HG02610 (cell line): Measurements from ENCODE around the gene ADAM12.

Source experiments
- ATAC-seq: cut with Tn5 transposase; IDR thresholded peaks from one replicate; pipeline ENCODE4 v1.9.1; 2021; ENCODE audit warnings: mild to moderate bottlenecking, moderate library complexity; ENCODE audit not compliant: unreplicated experiment

The ADAM12 gene

GRCh38 chr10:126242397-126243260 lies 145.6 kb downstream of the ADAM12 start:
- ATAC-seq = no peak

GRCh38 chr10:126240483-126240882 lies 147.8 kb downstream of the ADAM12 start:
- no peak for ATAC-seq

- no peak for ATAC-seq
These were observed 148.4 kb downstream of the ADAM12 start for GRCh38 chr10:126239844-126240243.

GRCh38 chr10:126235979-126236851 lies 152.1 kb downstream of the ADAM12 start:
- ATAC-seq = no peak

GRCh38 chr10:126235091-126235978 lies 152.9 kb downstream of the ADAM12 start:
- ATAC-seq = no peak

- no peak for ATAC-seq
These were observed 153.6 kb downstream of the ADAM12 start for GRCh38 chr10:126234630-126235029.

GRCh38 chr10:126233182-126234148 lies 154.8 kb downstream of the ADAM12 start:
- no peak for ATAC-seq

GRCh38 chr10:126230587-126230986 lies 157.7 kb downstream of the ADAM12 start:
- no peak for ATAC-seq

GRCh38 chr10:126229686-126230085 lies 158.6 kb downstream of the ADAM12 start:
- no peak for ATAC-seq

- no peak for ATAC-seq
These were observed 160.5 kb downstream of the ADAM12 start for GRCh38 chr10:126227762-126228134.

GRCh38 chr10:126226988-126227761 lies 161.1 kb downstream of the ADAM12 start:
- no peak for ATAC-seq

- no peak for ATAC-seq
These were observed 162.1 kb downstream of the ADAM12 start for GRCh38 chr10:126226205-126226604.

GRCh38 chr10:126225672-126226008 lies 162.6 kb downstream of the ADAM12 start:
- ATAC-seq = no peak

GRCh38 chr10:126224967-126225671 lies 163.2 kb downstream of the ADAM12 start:
- no peak for ATAC-seq

GRCh38 chr10:126223512-126224067 lies 164.7 kb downstream of the ADAM12 start:
- no peak for ATAC-seq

- ATAC-seq = no peak
These were observed 165.4 kb downstream of the ADAM12 start for GRCh38 chr10:126222736-126223511.

GRCh38 chr10:126221874-126222273 lies 166.4 kb downstream of the ADAM12 start:
- ATAC-seq = no peak
